K562 (cell line): ENCODE results near the gene TNIP2. TPM values are rescaled to one million over a fixed set of nuclear protein-coding genes. Genes with fewer than 3 reads are reported as not detected.

Experiments used
- ARID4B ChIP-seq: sonication (generic); formaldehyde crosslinking; IDR thresholded peaks from 2 replicates; pipeline ENCODE4 v1.8.0; 2022; ENCODE audit warnings: mild to moderate bottlenecking, missing genetic modification reagents
- ATF1 ChIP-seq, 2 experiments: fragments of 450-650 bp in 1 of 2; IDR thresholded peaks; 2 replicates each; pipeline ENCODE4 v1.6.1; 2016; ENCODE audit warnings: missing compliant biosample characterization in 1 of 2, missing genetic modification characterization in 1 of 2
- ATF7 ChIP-seq: fragments of 450-650 bp; IDR thresholded peaks from 2 replicates; pipeline ENCODE4 v1.7.1; 2014; ENCODE audit warnings: mild to moderate bottlenecking, moderate library complexity
- BHLHE40 ChIP-seq: IDR thresholded peaks from 2 replicates; pipeline ENCODE4 v1.6.1; 2011; ENCODE audit warnings: low read length, improper control_type of control experiment
- CXXC5 ChIP-seq: fragments of 250-450 bp; sonication (Bioruptor Pico); IDR thresholded peaks from 2 replicates; pipeline ENCODE4 v1.8.0; 2022; ENCODE audit warnings: inconsistent platforms, mild to moderate bottlenecking, moderate library complexity
- DPF2 ChIP-seq: fragments of 450-650 bp; IDR thresholded peaks from 2 replicates; pipeline ENCODE4 v1.6.1; 2016
- EP400 ChIP-seq: fragments of 450-650 bp; IDR thresholded peaks from 2 replicates; pipeline ENCODE4 v1.6.1; 2017; ENCODE audit warnings: antibody characterized with exemption, mild to moderate bottlenecking, moderate library complexity
- ESRRA ChIP-seq: fragments of 450-650 bp; IDR thresholded peaks from 2 replicates; pipeline ENCODE4 v1.6.1; 2014; ENCODE audit warnings: low read depth, mild to moderate bottlenecking, moderate library complexity, borderline replicate concordance
- FOXP1 ChIP-seq: sonication (generic); formaldehyde crosslinking; IDR thresholded peaks from 2 replicates; pipeline ENCODE4 v1.8.0; 2022; ENCODE audit warnings: mild to moderate bottlenecking, missing genetic modification reagents
- GABPB1 ChIP-seq: sonication (generic); formaldehyde crosslinking; IDR thresholded peaks from 2 replicates; pipeline ENCODE4 v1.8.0; 2022; ENCODE audit warnings: mild to moderate bottlenecking, missing genetic modification reagents
- KLF1 ChIP-seq: fragments of 450-650 bp; IDR thresholded peaks from 2 replicates; pipeline ENCODE4 v1.6.1; 2016; ENCODE audit warnings: missing genetic modification characterization, missing compliant biosample characterization
- MYNN ChIP-seq, 2 experiments: sonication (generic); formaldehyde crosslinking in 1 of 2; IDR thresholded peaks; 2 replicates each; pipeline versions ENCODE4 v1.5.0 to v1.6.1; 2016 to 2020; ENCODE audit warnings: antibody characterized with exemption in 1 of 2, missing genetic modification reagents in 1 of 2
- POLR2A ChIP-seq: fragments of 450-650 bp; conservative IDR thresholded peaks from 2 replicates; pipeline ENCODE4 v1.6.1; 2016
- XRCC4 ChIP-seq: IDR thresholded peaks from one replicate; pipeline ENCODE4 v1.6.1; 2011; ENCODE audit not compliant: insufficient read depth, insufficient read length; ENCODE audit errors: extremely low read depth
- ZNF778 ChIP-seq: fragments of 450-650 bp; formaldehyde crosslinking; IDR thresholded peaks from 2 replicates; pipeline ENCODE4 v1.4.0; 2020; ENCODE audit warnings: mild to moderate bottlenecking, moderate library complexity
- polyA plus RNA-seq, 8 experiments: library from polyadenylated mRNA; depleted of rRNA in 4 of 8; stranded (reverse) in 5 of 8; unstranded in 3 of 8; fragments of >200 nt; fragmentation: Nextera tagmentation in 2 of 8; fragmentation: Illumina TruSeq in 1 of 8; extraction: Ambion mirVana in 2 of 8; extraction: Trizol in 1 of 8; gene quantifications; 2 replicates each; pipeline versions ENCODE4 v1.2.1 to v1.2.3, GENCODE V29; 2011 to 2014; ENCODE audit warnings: inconsistent platforms in 1 of 8, missing spikeins in 1 of 8
- total RNA-seq, 7 experiments: library from RNA; depleted of rRNA in 6 of 7; stranded (reverse); fragments of >200 nt in 6 of 7; fragmentation: Illumina TruSeq in 2 of 7; extraction: Trizol in 2 of 7; gene quantifications; 2 replicates each; pipeline versions ENCODE4 v1.2.1 to v1.2.3, GENCODE V29; 2011 to 2021; ENCODE audit warnings: low replicate concordance in 1 of 7
- TF ChIP-seq, protein P1 (sequence below): fragments of 450-650 bp; formaldehyde crosslinking; IDR thresholded peaks from 2 replicates; pipeline ENCODE4 v1.4.0; 2020; ENCODE audit warnings: mild to moderate bottlenecking, moderate library complexity
- TF ChIP-seq, protein P2 (sequence below), 2 experiments: fragments of 450-650 bp in 1 of 2; sonication (generic) in 1 of 2; formaldehyde crosslinking in 1 of 2; IDR thresholded peaks in 1 of 2; conservative IDR thresholded peaks in 1 of 2; 2 replicates each; pipeline versions ENCODE4 v1.6.1 to v1.8.1; 2016 to 2023; ENCODE audit warnings: mild to moderate bottlenecking in 2 of 2, moderate library complexity in 2 of 2, inconsistent platforms in 1 of 2, missing genetic modification reagents in 1 of 2
- TF ChIP-seq, protein P3 (sequence below): sonication (generic); formaldehyde crosslinking; IDR thresholded peaks from 2 replicates; pipeline ENCODE4 v1.8.0; 2022; ENCODE audit warnings: mild to moderate bottlenecking, missing genetic modification reagents, borderline replicate concordance

Gene TNIP2
- total and polyA plus RNA-seq, 9 of the 15 experiments (the other 6 are each of a cell fraction or from before 2014, with no cell fraction given): 0.61 to 42.6 (median 19.5) TPM

GRCh38 chr4:2793586-2794485, 37.7 kb upstream of the TNIP2 start (continued):
- TF ChIP-seq CXXC5 (CRISPR knock-in tag) (peak; percentile 12; the same call in 1 of the 2 replicates), ARID4B (CRISPR knock-in tag) (peak; percentile 58; the same call in 1 of the 2 replicates), EP400 (peak; percentile 71), ATF7 (peak; percentile 52; the same call in 1 of the 2 replicates), MYNN (IDR thresholded peaks at IDR 0.05) (no peak), MYNN (CRISPR knock-in tag; IDR thresholded peaks at IDR 0.05) (peak; percentile 42; the same call in 1 of the 2 replicates), GABPB1 (CRISPR knock-in tag) (0 out of 2 replicates have a peak, but pooled peaks have one; percentile 12), ATF1 (CRISPR knock-in tag; IDR thresholded peaks at IDR 0.05) (no peak), ATF1 (tag; IDR thresholded peaks at IDR 0.05) (0 out of 2 replicates have a peak, but pooled peaks have one; percentile 19), DPF2 (peak; percentile 35; the same call in 1 of the 2 replicates), ZNF778 (CRISPR knock-in tag) (no peak), POLR2A (no peak), XRCC4 (no peak), ESRRA (no peak), KLF1 (no peak), FOXP1 (CRISPR knock-in tag) (peak; percentile 92), BHLHE40 (peak; percentile 46; the same call in 1 of the 2 replicates)
- TF ChIP-seq, protein P1, sequence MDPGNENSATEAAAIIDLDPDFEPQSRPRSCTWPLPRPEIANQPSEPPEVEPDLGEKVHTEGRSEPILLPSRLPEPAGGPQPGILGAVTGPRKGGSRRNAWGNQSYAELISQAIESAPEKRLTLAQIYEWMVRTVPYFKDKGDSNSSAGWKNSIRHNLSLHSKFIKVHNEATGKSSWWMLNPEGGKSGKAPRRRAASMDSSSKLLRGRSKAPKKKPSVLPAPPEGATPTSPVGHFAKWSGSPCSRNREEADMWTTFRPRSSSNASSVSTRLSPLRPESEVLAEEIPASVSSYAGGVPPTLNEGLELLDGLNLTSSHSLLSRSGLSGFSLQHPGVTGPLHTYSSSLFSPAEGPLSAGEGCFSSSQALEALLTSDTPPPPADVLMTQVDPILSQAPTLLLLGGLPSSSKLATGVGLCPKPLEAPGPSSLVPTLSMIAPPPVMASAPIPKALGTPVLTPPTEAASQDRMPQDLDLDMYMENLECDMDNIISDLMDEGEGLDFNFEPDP (CRISPR knock-in tag): peak; percentile 6; the same call in 1 of the 2 replicates
- TF ChIP-seq, protein P2, sequence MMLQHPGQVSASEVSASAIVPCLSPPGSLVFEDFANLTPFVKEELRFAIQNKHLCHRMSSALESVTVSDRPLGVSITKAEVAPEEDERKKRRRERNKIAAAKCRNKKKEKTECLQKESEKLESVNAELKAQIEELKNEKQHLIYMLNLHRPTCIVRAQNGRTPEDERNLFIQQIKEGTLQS (IDR thresholded peaks at IDR 0.05): peak; percentile 95
- TF ChIP-seq, protein P2 (CRISPR knock-in tag; conservative IDR thresholded peaks at IDR 0.05): no peak
- TF ChIP-seq, protein P3, sequence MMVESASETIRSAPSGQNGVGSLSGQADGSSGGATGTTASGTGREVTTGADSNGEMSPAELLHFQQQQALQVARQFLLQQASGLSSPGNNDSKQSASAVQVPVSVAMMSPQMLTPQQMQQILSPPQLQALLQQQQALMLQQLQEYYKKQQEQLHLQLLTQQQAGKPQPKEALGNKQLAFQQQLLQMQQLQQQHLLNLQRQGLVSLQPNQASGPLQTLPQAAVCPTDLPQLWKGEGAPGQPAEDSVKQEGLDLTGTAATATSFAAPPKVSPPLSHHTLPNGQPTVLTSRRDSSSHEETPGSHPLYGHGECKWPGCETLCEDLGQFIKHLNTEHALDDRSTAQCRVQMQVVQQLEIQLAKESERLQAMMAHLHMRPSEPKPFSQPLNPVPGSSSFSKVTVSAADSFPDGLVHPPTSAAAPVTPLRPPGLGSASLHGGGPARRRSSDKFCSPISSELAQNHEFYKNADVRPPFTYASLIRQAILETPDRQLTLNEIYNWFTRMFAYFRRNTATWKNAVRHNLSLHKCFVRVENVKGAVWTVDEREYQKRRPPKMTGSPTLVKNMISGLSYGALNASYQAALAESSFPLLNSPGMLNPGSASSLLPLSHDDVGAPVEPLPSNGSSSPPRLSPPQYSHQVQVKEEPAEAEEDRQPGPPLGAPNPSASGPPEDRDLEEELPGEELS (CRISPR knock-in tag): 0 out of 2 replicates have a peak, but pooled peaks have one; percentile 20
